Tibial artery (tissue), 4 donors: ENCODE data around the gene PRDM5.

Experiments used
- DNase-seq, 2 donors: peaks; one replicate each; pipeline ENCODE4 v3.0.0-alpha.2; 2019
- H3K27ac ChIP-seq, 2 donors: fragments of 200-600 bp; sonication (generic) in 1 of 2; 1 replicate in 1 of 2; 2 replicates in 1 of 2; pipeline ENCODE4 v1.5.1; 2018 to 2019; ENCODE audit warnings: mild to moderate bottlenecking in 1 of 2
- H3K27me3 ChIP-seq, 2 donors: fragments of 200-600 bp; sonication (generic) in 1 of 2; one replicate each; pipeline versions ENCODE4 v1.5.1 to v1.6.0; 2016 to 2019
- H3K36me3 ChIP-seq, 3 donors: fragments of 200-600 bp; sonication (generic) in 2 of 3; one replicate each; pipeline ENCODE4 v1.5.1; 2016 to 2019; ENCODE audit warnings: mild to moderate bottlenecking in 2 of 3
- H3K4me1 ChIP-seq, 4 donors: fragments of 200-600 bp; sonication (generic) in 2 of 4; 1 replicate in 3 of 4; 2 replicates in 1 of 4; pipeline ENCODE4 v1.5.1; 2016 to 2019
- H3K4me3 ChIP-seq, 2 donors: fragments of 200-600 bp; sonication (generic) in 1 of 2; 1 replicate in 1 of 2; 2 replicates in 1 of 2; pipeline ENCODE4 v1.5.1; 2018 to 2019; ENCODE audit warnings: mild to moderate bottlenecking in 2 of 2
- H3K9me3 ChIP-seq, 3 donors: fragments of 200-600 bp; sonication (generic) in 1 of 3; one replicate each; pipeline ENCODE4 v1.5.1; 2016 to 2019
- CTCF ChIP-seq, 2 experiments: fragments of 200-600 bp in 1 of 2; fragments of 450-650 bp in 1 of 2; IDR thresholded peaks; one replicate each; pipeline ENCODE4 v1.5.1; 2017 to 2019; ENCODE audit warnings: antibody characterized with exemption in 2 of 2, mild to moderate bottlenecking in 1 of 2, moderate library complexity in 1 of 2
- intact Hi-C: fragments of 100-400 bp; cut with DNase I; formaldehyde crosslinking; loops from one replicate; pipeline ENCODE4 v1.15.0; 2023; ENCODE audit warnings: low total_unique reads

Gene PRDM5

GRCh38 chr4:120960656-120961267, 38.2 kb upstream of the PRDM5 start:
- Histone ChIP-seq H3K36me3 (no peaks in the 10 kb centered on the region), H3K27ac (no peak overlapping the region), H3K27me3 (no peaks in the 10 kb centered on the region), H3K4me1 (no peaks in the 10 kb centered on the region), H3K4me3 (no peak overlapping the region), H3K9me3 (no peaks in the 10 kb centered on the region)
- TF ChIP-seq CTCF (IDR thresholded peaks at IDR 0.05): no peak
- DNase-seq: no peak
- intact Hi-C loops: no loop called here

- intact Hi-C loops: no loop called here
- Histone ChIP-seq H3K4me3 (no peak overlapping the region), H3K27ac (no peak overlapping the region), H3K4me1 (no peaks in the 10 kb centered on the region), H3K27me3 (no peaks in the 10 kb centered on the region), H3K9me3 (peaks cover 2 to 13% (median 7%) of the 10 kb centered on the region in 3 donors), H3K36me3 (no peaks in the 10 kb centered on the region)
- TF ChIP-seq CTCF (IDR thresholded peaks at IDR 0.05): no peak
- no peak for DNase-seq
Measured at GRCh38 chr4:120948382-120948781, 25.9 kb upstream of the PRDM5 start.

GRCh38 chr4:120942776-120943175, 20.2 kb upstream of the PRDM5 start:
- Histone ChIP-seq H3K27me3 (no peaks in the 10 kb centered on the region), H3K9me3 (no peaks in the 10 kb centered on the region), H3K4me3 (no peak overlapping the region), H3K36me3 (no peaks in the 10 kb centered on the region), H3K27ac (no peak overlapping the region), H3K4me1 (no peaks in the 10 kb centered on the region)
- TF ChIP-seq CTCF (IDR thresholded peaks at IDR 0.05): no peak
- DNase-seq: no peak
- intact Hi-C loops: no loop called here

- Histone ChIP-seq H3K27me3 (no peaks in the 10 kb centered on the region), H3K36me3 (no peaks in the 10 kb centered on the region), H3K4me3 (no peak overlapping the region), H3K4me1 (no peaks in the 10 kb centered on the region), H3K27ac (no peak overlapping the region), H3K9me3 (no peaks in the 10 kb centered on the region)
- intact Hi-C loops: no loop called here
- no peak for DNase-seq
- no peak for TF ChIP-seq CTCF (IDR thresholded peaks at IDR 0.05)
Measured at GRCh38 chr4:120940547-120940946, 18.0 kb upstream of the PRDM5 start.

GRCh38 chr4:120939693-120940092, 17.2 kb upstream of the PRDM5 start:
- DNase-seq: no peak
- intact Hi-C loops: no loop called here
- Histone ChIP-seq H3K27ac (no peak overlapping the region), H3K4me1 (no peaks in the 10 kb centered on the region), H3K36me3 (no peaks in the 10 kb centered on the region), H3K27me3 (no peaks in the 10 kb centered on the region), H3K9me3 (no peaks in the 10 kb centered on the region), H3K4me3 (no peak overlapping the region)
- TF ChIP-seq CTCF (IDR thresholded peaks at IDR 0.05): no peak

- Histone ChIP-seq H3K36me3 (no peaks in the 10 kb centered on the region), H3K4me3 (no peak overlapping the region), H3K4me1 (no peaks in the 10 kb centered on the region), H3K9me3 (no peaks in the 10 kb centered on the region), H3K27ac (no peak overlapping the region), H3K27me3 (no peaks in the 10 kb centered on the region)
- DNase-seq: no peak
- intact Hi-C loops: no loop called here
- TF ChIP-seq CTCF (IDR thresholded peaks at IDR 0.05): no peak
Measured at GRCh38 chr4:120929847-120930246, 7.3 kb upstream of the PRDM5 start.
